Measurements from ENCODE around the gene TRIM74. TPM values are rescaled to one million over a fixed set of nuclear protein-coding genes. Genes with fewer than 3 reads are reported as not detected.
"Not testable (repeated sequence)": the region's sequence is repeated elsewhere in the genome, so short reads cannot be mapped to it uniquely, and the experiment has no call there.

TRIM74 gene
- total RNA-seq, 1 donor = not detected

GRCh38 chr7:72982084-72982483, 12.8 kb upstream of the TRIM74 start:
- H3K27me3 ChIP-seq (ENCODE audit: insufficient read depth, low read length); H3K79me2 ChIP-seq (ENCODE audit: insufficient read depth, low read length); H3K4me3 ChIP-seq (ENCODE audit: insufficient read depth, low read length); H3K4me1 ChIP-seq (ENCODE audit: insufficient read depth, low read length); H3K36me3 ChIP-seq (ENCODE audit: insufficient read depth, low read length); H3K27ac ChIP-seq (ENCODE audit: low read depth, low read length); H2AFZ ChIP-seq (ENCODE audit: low read length); DNase-seq (ENCODE audit: insufficient read length, low spot score, missing footprints); H3K4me2 ChIP-seq (ENCODE audit: insufficient read depth, low read length); H3K9me3 ChIP-seq (ENCODE audit: low read depth, low read length); H4K20me1 ChIP-seq (ENCODE audit: insufficient read depth, low read length): not testable (repeated sequence)

- not testable (repeated sequence) for H3K27ac ChIP-seq (ENCODE audit: low read depth, low read length); H3K9me3 ChIP-seq (ENCODE audit: low read depth, low read length); H3K36me3 ChIP-seq (ENCODE audit: insufficient read depth, low read length); H3K27me3 ChIP-seq (ENCODE audit: insufficient read depth, low read length); DNase-seq (ENCODE audit: insufficient read length, low spot score, missing footprints); H3K4me1 ChIP-seq (ENCODE audit: insufficient read depth, low read length); H2AFZ ChIP-seq (ENCODE audit: low read length); H3K4me2 ChIP-seq (ENCODE audit: insufficient read depth, low read length); H4K20me1 ChIP-seq (ENCODE audit: insufficient read depth, low read length); H3K79me2 ChIP-seq (ENCODE audit: insufficient read depth, low read length); H3K4me3 ChIP-seq (ENCODE audit: insufficient read depth, low read length)
Observed at GRCh38 chr7:72980382-72980781, 11.1 kb upstream of the TRIM74 start.

- H3K9me3 ChIP-seq (ENCODE audit: low read depth, low read length); H3K36me3 ChIP-seq (ENCODE audit: insufficient read depth, low read length); DNase-seq (ENCODE audit: insufficient read length, low spot score, missing footprints); H3K4me3 ChIP-seq (ENCODE audit: insufficient read depth, low read length); H3K4me1 ChIP-seq (ENCODE audit: insufficient read depth, low read length); H3K4me2 ChIP-seq (ENCODE audit: insufficient read depth, low read length); H4K20me1 ChIP-seq (ENCODE audit: insufficient read depth, low read length); H2AFZ ChIP-seq (ENCODE audit: low read length); H3K27ac ChIP-seq (ENCODE audit: low read depth, low read length); H3K27me3 ChIP-seq (ENCODE audit: insufficient read depth, low read length); H3K79me2 ChIP-seq (ENCODE audit: insufficient read depth, low read length): not testable (repeated sequence)
Observed at GRCh38 chr7:72976434-72976833, 7.2 kb upstream of the TRIM74 start.

- not testable (repeated sequence) for DNase-seq (ENCODE audit: insufficient read length, low spot score, missing footprints); H3K79me2 ChIP-seq (ENCODE audit: insufficient read depth, low read length); H2AFZ ChIP-seq (ENCODE audit: low read length); H3K4me2 ChIP-seq (ENCODE audit: insufficient read depth, low read length); H3K27me3 ChIP-seq (ENCODE audit: insufficient read depth, low read length); H3K9me3 ChIP-seq (ENCODE audit: low read depth, low read length); H3K27ac ChIP-seq (ENCODE audit: low read depth, low read length); H3K4me3 ChIP-seq (ENCODE audit: insufficient read depth, low read length); H3K4me1 ChIP-seq (ENCODE audit: insufficient read depth, low read length); H4K20me1 ChIP-seq (ENCODE audit: insufficient read depth, low read length); H3K36me3 ChIP-seq (ENCODE audit: insufficient read depth, low read length)
Observed at GRCh38 chr7:72975656-72976286, 6.5 kb upstream of the TRIM74 start.

GRCh38 chr7:72974781-72975180, 5.5 kb upstream of the TRIM74 start:
- H3K27ac ChIP-seq (ENCODE audit: low read depth, low read length); H2AFZ ChIP-seq (ENCODE audit: low read length); H3K79me2 ChIP-seq (ENCODE audit: insufficient read depth, low read length); H3K4me3 ChIP-seq (ENCODE audit: insufficient read depth, low read length); H3K27me3 ChIP-seq (ENCODE audit: insufficient read depth, low read length); H3K36me3 ChIP-seq (ENCODE audit: insufficient read depth, low read length); H3K9me3 ChIP-seq (ENCODE audit: low read depth, low read length); H4K20me1 ChIP-seq (ENCODE audit: insufficient read depth, low read length); H3K4me2 ChIP-seq (ENCODE audit: insufficient read depth, low read length); DNase-seq (ENCODE audit: insufficient read length, low spot score, missing footprints); H3K4me1 ChIP-seq (ENCODE audit: insufficient read depth, low read length): not testable (repeated sequence)

GRCh38 chr7:72971505-72971904, 2.2 kb upstream of the TRIM74 start:
- not testable (repeated sequence) for DNase-seq (ENCODE audit: insufficient read length, low spot score, missing footprints); H3K36me3 ChIP-seq (ENCODE audit: insufficient read depth, low read length); H3K27ac ChIP-seq (ENCODE audit: low read depth, low read length); H3K27me3 ChIP-seq (ENCODE audit: insufficient read depth, low read length); H4K20me1 ChIP-seq (ENCODE audit: insufficient read depth, low read length); H2AFZ ChIP-seq (ENCODE audit: low read length); H3K4me3 ChIP-seq (ENCODE audit: insufficient read depth, low read length); H3K9me3 ChIP-seq (ENCODE audit: low read depth, low read length); H3K79me2 ChIP-seq (ENCODE audit: insufficient read depth, low read length); H3K4me2 ChIP-seq (ENCODE audit: insufficient read depth, low read length); H3K4me1 ChIP-seq (ENCODE audit: insufficient read depth, low read length)

- H3K36me3 ChIP-seq (ENCODE audit: insufficient read depth, low read length); H3K27ac ChIP-seq (ENCODE audit: low read depth, low read length); H3K4me3 ChIP-seq (ENCODE audit: insufficient read depth, low read length); DNase-seq (ENCODE audit: insufficient read length, low spot score, missing footprints); H3K79me2 ChIP-seq (ENCODE audit: insufficient read depth, low read length); H3K9me3 ChIP-seq (ENCODE audit: low read depth, low read length); H4K20me1 ChIP-seq (ENCODE audit: insufficient read depth, low read length); H3K27me3 ChIP-seq (ENCODE audit: insufficient read depth, low read length); H2AFZ ChIP-seq (ENCODE audit: low read length); H3K4me1 ChIP-seq (ENCODE audit: insufficient read depth, low read length); H3K4me2 ChIP-seq (ENCODE audit: insufficient read depth, low read length): not testable (repeated sequence)
Observed at GRCh38 chr7:72969688-72970087, 422 bp upstream of the TRIM74 start.

- H3K27me3 ChIP-seq (ENCODE audit: insufficient read depth, low read length); H3K4me3 ChIP-seq (ENCODE audit: insufficient read depth, low read length); H3K9me3 ChIP-seq (ENCODE audit: low read depth, low read length); H4K20me1 ChIP-seq (ENCODE audit: insufficient read depth, low read length); H2AFZ ChIP-seq (ENCODE audit: low read length); H3K27ac ChIP-seq (ENCODE audit: low read depth, low read length); H3K36me3 ChIP-seq (ENCODE audit: insufficient read depth, low read length); H3K4me1 ChIP-seq (ENCODE audit: insufficient read depth, low read length); H3K4me2 ChIP-seq (ENCODE audit: insufficient read depth, low read length); DNase-seq (ENCODE audit: insufficient read length, low spot score, missing footprints); H3K79me2 ChIP-seq (ENCODE audit: insufficient read depth, low read length): not testable (repeated sequence)
Observed at GRCh38 chr7:72966892-72967291, 2.4 kb downstream of the TRIM74 start.

- H3K36me3 ChIP-seq (ENCODE audit: insufficient read depth, low read length); H3K4me2 ChIP-seq (ENCODE audit: insufficient read depth, low read length); H3K4me1 ChIP-seq (ENCODE audit: insufficient read depth, low read length); H3K27ac ChIP-seq (ENCODE audit: low read depth, low read length); H3K4me3 ChIP-seq (ENCODE audit: insufficient read depth, low read length); H3K27me3 ChIP-seq (ENCODE audit: insufficient read depth, low read length); H4K20me1 ChIP-seq (ENCODE audit: insufficient read depth, low read length); H3K79me2 ChIP-seq (ENCODE audit: insufficient read depth, low read length); H3K9me3 ChIP-seq (ENCODE audit: low read depth, low read length); DNase-seq (ENCODE audit: insufficient read length, low spot score, missing footprints); H2AFZ ChIP-seq (ENCODE audit: low read length): not testable (repeated sequence)
Observed at GRCh38 chr7:72965186-72965975, 3.9 kb downstream of the TRIM74 start.
